Ishikawa (cell line): ENCODE data around the gene NTN1.

Source experiments
- CEBPB ChIP-seq: IDR thresholded peaks from 2 replicates; pipeline ENCODE4 v1.6.1; 2012
- CREB1 ChIP-seq: IDR thresholded peaks from 2 replicates; pipeline ENCODE4 v1.6.1; 2012; ENCODE audit warnings: low read depth
- EGR1 ChIP-seq: IDR thresholded peaks from 2 replicates; pipeline ENCODE4 v1.6.1; 2012
- EP300 ChIP-seq: IDR thresholded peaks from 2 replicates; pipeline ENCODE4 v1.6.1; 2012; ENCODE audit warnings: borderline replicate concordance
- FOXM1 ChIP-seq: IDR thresholded peaks from 2 replicates; pipeline ENCODE4 v1.6.1; 2012; ENCODE audit warnings: low read depth, borderline replicate concordance
- NFIC ChIP-seq: IDR thresholded peaks from 2 replicates; pipeline ENCODE4 v1.6.1; 2012
- RAD21 ChIP-seq: IDR thresholded peaks from 2 replicates; pipeline ENCODE4 v1.6.1; 2012; ENCODE audit warnings: low read depth
- TAF1 ChIP-seq: IDR thresholded peaks from 2 replicates; pipeline ENCODE4 v1.6.1; 2012; ENCODE audit warnings: low read depth, mild to moderate bottlenecking
- TCF12 ChIP-seq: IDR thresholded peaks from 2 replicates; pipeline ENCODE4 v1.6.1; 2012; ENCODE audit warnings: low read depth
- TEAD4 ChIP-seq: IDR thresholded peaks from 2 replicates; pipeline ENCODE4 v1.6.1; 2012
- YY1 ChIP-seq: IDR thresholded peaks from 2 replicates; pipeline ENCODE4 v1.6.1; 2012; ENCODE audit warnings: low read depth
- ZBTB7A ChIP-seq: IDR thresholded peaks from 2 replicates; pipeline ENCODE4 v1.6.1; 2012; ENCODE audit warnings: low read depth
- TF ChIP-seq, protein P1 (sequence below): IDR thresholded peaks from 2 replicates; pipeline ENCODE4 v1.6.1; 2012
- TF ChIP-seq, protein P2 (sequence below): IDR thresholded peaks from 2 replicates; pipeline ENCODE4 v1.6.1; 2012
- TF ChIP-seq, protein P3 (sequence below): IDR thresholded peaks from 2 replicates; pipeline ENCODE4 v1.6.1; 2012; ENCODE audit warnings: low read depth, mild to moderate bottlenecking

Gene NTN1

DNA sequence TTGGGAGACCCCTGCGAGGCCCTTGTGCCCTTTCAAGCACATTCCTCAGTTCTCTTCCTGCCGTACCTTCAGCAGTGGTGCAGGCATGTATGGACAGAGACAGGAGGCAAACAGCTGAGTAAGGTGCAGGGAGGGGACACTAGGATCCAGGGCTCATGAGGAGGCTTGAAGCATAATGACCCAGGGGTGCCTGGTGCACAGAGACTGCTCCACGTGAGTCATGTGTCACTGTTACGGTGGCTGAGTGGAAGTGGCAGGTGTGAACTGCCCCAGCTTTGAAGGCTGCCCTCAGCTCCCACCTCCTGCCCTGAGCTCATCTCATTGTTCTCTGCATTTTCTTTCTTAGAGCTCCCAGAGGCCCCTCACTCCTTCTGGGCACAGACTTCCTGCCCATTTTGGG is 124.8 kb downstream of the NTN1 start:
- TF ChIP-seq YY1 (no peak), EGR1 (no peak), TAF1 (no peak), TEAD4 (no peak), CEBPB (no peak), ZBTB7A (no peak), RAD21 (no peak), NFIC (no peak), CREB1 (no peak), FOXM1 (no peak), EP300 (no peak), TCF12 (no peak)
- TF ChIP-seq, protein P1, sequence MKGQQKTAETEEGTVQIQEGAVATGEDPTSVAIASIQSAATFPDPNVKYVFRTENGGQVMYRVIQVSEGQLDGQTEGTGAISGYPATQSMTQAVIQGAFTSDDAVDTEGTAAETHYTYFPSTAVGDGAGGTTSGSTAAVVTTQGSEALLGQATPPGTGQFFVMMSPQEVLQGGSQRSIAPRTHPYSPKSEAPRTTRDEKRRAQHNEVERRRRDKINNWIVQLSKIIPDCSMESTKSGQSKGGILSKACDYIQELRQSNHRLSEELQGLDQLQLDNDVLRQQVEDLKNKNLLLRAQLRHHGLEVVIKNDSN, result no peak
- TF ChIP-seq, protein P2, sequence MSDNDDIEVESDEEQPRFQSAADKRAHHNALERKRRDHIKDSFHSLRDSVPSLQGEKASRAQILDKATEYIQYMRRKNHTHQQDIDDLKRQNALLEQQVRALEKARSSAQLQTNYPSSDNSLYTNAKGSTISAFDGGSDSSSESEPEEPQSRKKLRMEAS, result no peak
- TF ChIP-seq, protein P3, sequence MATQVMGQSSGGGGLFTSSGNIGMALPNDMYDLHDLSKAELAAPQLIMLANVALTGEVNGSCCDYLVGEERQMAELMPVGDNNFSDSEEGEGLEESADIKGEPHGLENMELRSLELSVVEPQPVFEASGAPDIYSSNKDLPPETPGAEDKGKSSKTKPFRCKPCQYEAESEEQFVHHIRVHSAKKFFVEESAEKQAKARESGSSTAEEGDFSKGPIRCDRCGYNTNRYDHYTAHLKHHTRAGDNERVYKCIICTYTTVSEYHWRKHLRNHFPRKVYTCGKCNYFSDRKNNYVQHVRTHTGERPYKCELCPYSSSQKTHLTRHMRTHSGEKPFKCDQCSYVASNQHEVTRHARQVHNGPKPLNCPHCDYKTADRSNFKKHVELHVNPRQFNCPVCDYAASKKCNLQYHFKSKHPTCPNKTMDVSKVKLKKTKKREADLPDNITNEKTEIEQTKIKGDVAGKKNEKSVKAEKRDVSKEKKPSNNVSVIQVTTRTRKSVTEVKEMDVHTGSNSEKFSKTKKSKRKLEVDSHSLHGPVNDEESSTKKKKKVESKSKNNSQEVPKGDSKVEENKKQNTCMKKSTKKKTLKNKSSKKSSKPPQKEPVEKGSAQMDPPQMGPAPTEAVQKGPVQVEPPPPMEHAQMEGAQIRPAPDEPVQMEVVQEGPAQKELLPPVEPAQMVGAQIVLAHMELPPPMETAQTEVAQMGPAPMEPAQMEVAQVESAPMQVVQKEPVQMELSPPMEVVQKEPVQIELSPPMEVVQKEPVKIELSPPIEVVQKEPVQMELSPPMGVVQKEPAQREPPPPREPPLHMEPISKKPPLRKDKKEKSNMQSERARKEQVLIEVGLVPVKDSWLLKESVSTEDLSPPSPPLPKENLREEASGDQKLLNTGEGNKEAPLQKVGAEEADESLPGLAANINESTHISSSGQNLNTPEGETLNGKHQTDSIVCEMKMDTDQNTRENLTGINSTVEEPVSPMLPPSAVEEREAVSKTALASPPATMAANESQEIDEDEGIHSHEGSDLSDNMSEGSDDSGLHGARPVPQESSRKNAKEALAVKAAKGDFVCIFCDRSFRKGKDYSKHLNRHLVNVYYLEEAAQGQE, result no peak

DNA sequence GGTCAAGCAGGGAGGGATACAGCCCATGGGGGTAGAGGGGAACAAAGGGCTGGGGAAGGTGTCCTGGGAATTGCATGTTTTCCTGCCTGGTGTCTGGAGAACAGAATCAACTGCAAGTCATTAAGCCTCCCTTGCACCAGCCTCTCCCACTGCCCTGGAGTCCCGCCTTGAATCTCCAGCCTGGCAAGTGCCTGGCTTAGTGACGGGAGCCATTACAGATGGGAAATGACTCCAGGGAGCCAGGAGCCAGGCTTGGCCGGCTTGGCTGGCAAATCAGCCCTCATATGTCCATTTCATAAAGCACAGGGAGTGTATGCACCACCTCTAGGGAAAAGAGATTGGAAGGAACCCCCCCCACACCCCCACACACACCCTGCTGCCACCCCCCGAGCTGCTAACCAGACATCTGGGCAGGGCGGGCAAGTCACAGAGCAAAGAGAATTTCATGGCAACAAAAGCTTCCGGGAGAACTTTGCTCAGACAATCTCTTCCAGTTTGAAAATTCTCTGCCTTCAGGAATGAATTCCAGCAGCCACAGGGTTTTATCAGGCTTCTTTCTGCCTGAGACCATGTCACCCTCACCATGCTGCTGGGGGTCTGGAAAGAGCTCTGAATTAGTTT is 127.7 kb downstream of the NTN1 start:
- TF ChIP-seq EP300 (no peak), EGR1 (no peak), FOXM1 (no peak), TEAD4 (no peak), ZBTB7A (no peak)
- TF ChIP-seq, protein P1, result no peak

DNA sequence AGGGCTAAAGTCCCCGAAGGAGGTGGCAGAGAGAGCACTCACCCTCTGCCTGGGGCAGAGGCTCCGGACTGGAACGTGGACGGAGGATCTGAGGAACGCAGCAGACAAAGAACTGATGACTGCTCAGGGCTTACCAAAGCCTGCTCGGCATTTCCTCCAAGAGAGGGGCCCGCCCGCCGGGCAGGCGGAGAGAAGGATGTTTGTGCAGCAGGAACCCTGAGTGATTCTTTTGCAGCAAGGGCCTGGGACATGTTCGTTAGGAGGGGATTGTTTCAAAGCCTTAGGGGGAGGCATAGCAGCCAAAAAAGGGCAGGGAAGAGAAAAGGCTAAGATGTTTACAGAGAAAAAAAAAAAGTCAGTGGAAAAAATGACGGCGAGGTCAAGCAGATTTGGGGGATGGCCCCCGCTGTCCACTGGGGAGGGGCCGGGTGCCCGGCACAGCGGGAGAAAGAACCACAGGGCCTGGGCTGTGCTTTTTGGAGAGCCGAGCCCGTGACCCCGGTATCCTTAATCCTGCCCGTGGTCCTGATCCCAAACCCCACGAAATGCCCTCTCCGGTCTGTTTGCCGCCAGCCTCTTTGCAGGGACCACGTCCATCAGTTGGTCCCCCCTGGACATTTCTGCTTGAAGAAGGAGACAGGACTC is 129.3 kb downstream of the NTN1 start:
- no peak for TF ChIP-seq CEBPB
- TF ChIP-seq YY1, result no peak
- TF ChIP-seq, protein P3, result no peak
- no peak for TF ChIP-seq EP300
- TF ChIP-seq RAD21, result no peak
- TF ChIP-seq TEAD4, result no peak
- TF ChIP-seq ZBTB7A, result no peak
- TF ChIP-seq, protein P2, result no peak
- TF ChIP-seq FOXM1, result no peak
- no peak for TF ChIP-seq TAF1
- no peak for TF ChIP-seq TCF12
- TF ChIP-seq, protein P1, result no peak
- TF ChIP-seq CREB1, result no peak
- no peak for TF ChIP-seq NFIC
- TF ChIP-seq EGR1, result no peak

DNA sequence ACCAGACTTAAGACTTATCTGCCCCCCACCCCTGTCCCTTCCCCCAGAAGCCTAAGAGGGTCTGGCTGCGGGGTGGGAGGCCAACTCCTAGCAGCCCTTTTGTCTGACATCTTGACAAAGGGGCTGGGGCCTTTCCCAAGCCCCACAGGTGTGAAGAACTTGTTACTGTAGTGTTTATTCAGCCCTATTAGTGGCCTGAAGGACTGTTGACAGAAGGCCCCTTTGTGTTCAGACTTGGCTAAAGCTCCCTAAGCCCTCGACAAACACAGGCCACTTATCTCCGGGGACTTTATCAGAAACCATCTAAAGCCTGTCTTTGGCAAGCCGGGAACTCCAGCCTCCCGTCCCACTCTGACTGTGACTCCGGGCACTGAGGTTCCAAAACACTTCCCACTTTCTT is 129.8 kb downstream of the NTN1 start:
- TF ChIP-seq, protein P1, result no peak
- TF ChIP-seq ZBTB7A (no peak), CREB1 (no peak), TCF12 (no peak), TEAD4 (no peak), NFIC (no peak), EGR1 (no peak), RAD21 (no peak)
- TF ChIP-seq, protein P3, result no peak
- TF ChIP-seq, protein P2, result no peak
